ENCODE data around the gene MYH1.

The MYH1 gene

GRCh38 chr17:10518271-10519037 is at the start of gene MYH1:
TSS of gene MYH1 (minus strand) at chr17:10518542. CDS start at chr17:10516642, 1,900 bp downstream.
- no peak for TF ChIP-seq CTCF (IDR thresholded peaks at IDR 0.05; ENCODE audit: low read depth, low read length)
- no peak for TF ChIP-seq EZH2phosphoT487 (IDR thresholded peaks at IDR 0.05; ENCODE audit: low read depth)
- Histone ChIP-seq H2AFZ (ENCODE audit: low read depth, low read length) (no peak within 1 kb of the TSS), H3K9me3 (ENCODE audit: insufficient read depth, low read length) (no peaks in the 10 kb centered on the region)

GRCh38 chr17:10563991-10564660 is 45.8 kb upstream of the MYH1 start:
- no peak overlapping the region for H3K4me2 ChIP-seq (ENCODE audit: low read length)
- H4K20me1 ChIP-seq (ENCODE audit: insufficient read depth, low read length) = no peaks in the 10 kb centered on the region
- H3K9ac ChIP-seq (ENCODE audit: low read length) = no peak overlapping the region
- TF ChIP-seq EZH2phosphoT487 (IDR thresholded peaks at IDR 0.05; ENCODE audit: low read depth) (no peak), CTCF (IDR thresholded peaks at IDR 0.05; ENCODE audit: low read depth, low read length) (no peak)
- no peaks in the 10 kb centered on the region for H3K79me2 ChIP-seq (ENCODE audit: low read length)
- H3K36me3 ChIP-seq (replicated peaks; ENCODE audit: low read depth, low read length) = no peaks in the 10 kb centered on the region
- H3K4me1 ChIP-seq (ENCODE audit: low read length) = no peaks in the 10 kb centered on the region
- no peak overlapping the region for H3K4me3 ChIP-seq (ENCODE audit: low read length)
- no peaks in the 10 kb centered on the region for H3K27me3 ChIP-seq (ENCODE audit: low read depth, low read length)
- no peak overlapping the region for H3K27ac ChIP-seq (ENCODE audit: low read length)
- H2AFZ ChIP-seq (ENCODE audit: low read depth, low read length) = no peak overlapping the region
- no peaks in the 10 kb centered on the region for H3K9me3 ChIP-seq (ENCODE audit: insufficient read depth, low read length)

More at GRCh38 chr17:10518271-10519037, at the start of gene MYH1:
- H3K4me3 ChIP-seq (ENCODE audit: low read length) = no peak within 1 kb of the TSS
- H4K20me1 ChIP-seq (ENCODE audit: insufficient read depth, low read length) = no peaks in the 10 kb centered on the region
- H3K79me2 ChIP-seq (ENCODE audit: low read length) = no peaks in the 10 kb centered on the region
- H3K4me2 ChIP-seq (ENCODE audit: low read length) = no peak within 1 kb of the TSS
- H3K27ac ChIP-seq (ENCODE audit: low read length) = no peak within 1 kb of the TSS
- no peak within 1 kb of the TSS for H3K9ac ChIP-seq (ENCODE audit: low read length)
- H3K27me3 ChIP-seq (ENCODE audit: low read depth, low read length) = no peaks in the 10 kb centered on the region
- H3K36me3 ChIP-seq (replicated peaks; ENCODE audit: low read depth, low read length) = no peaks in the 10 kb centered on the region
- H3K4me1 ChIP-seq (ENCODE audit: low read length) = no peaks in the 10 kb centered on the region

- Histone ChIP-seq H2AFZ (ENCODE audit: low read depth, low read length) (no peak overlapping the region), H3K4me1 (ENCODE audit: low read length) (no peaks in the 10 kb centered on the region), H3K27me3 (ENCODE audit: low read depth, low read length) (no peaks in the 10 kb centered on the region), H4K20me1 (ENCODE audit: insufficient read depth, low read length) (no peaks in the 10 kb centered on the region), H3K36me3 (replicated peaks; ENCODE audit: low read depth, low read length) (no peaks in the 10 kb centered on the region), H3K27ac (ENCODE audit: low read length) (no peak overlapping the region), H3K9ac (ENCODE audit: low read length) (no peak overlapping the region), H3K79me2 (ENCODE audit: low read length) (no peaks in the 10 kb centered on the region), H3K9me3 (ENCODE audit: insufficient read depth, low read length) (no peaks in the 10 kb centered on the region), H3K4me2 (ENCODE audit: low read length) (no peak overlapping the region), H3K4me3 (ENCODE audit: low read length) (no peak overlapping the region)
- TF ChIP-seq CTCF (IDR thresholded peaks at IDR 0.05; ENCODE audit: low read depth, low read length) = no peak
- no peak for TF ChIP-seq EZH2phosphoT487 (IDR thresholded peaks at IDR 0.05; ENCODE audit: low read depth)
These were observed 39.7 kb upstream of the MYH1 start for GRCh38 chr17:10558049-10558448.

GRCh38 chr17:10557422-10557821 is 39.1 kb upstream of the MYH1 start:
- Histone ChIP-seq H4K20me1 (ENCODE audit: insufficient read depth, low read length) (no peaks in the 10 kb centered on the region), H3K4me1 (ENCODE audit: low read length) (no peaks in the 10 kb centered on the region), H3K4me3 (ENCODE audit: low read length) (no peak overlapping the region), H3K4me2 (ENCODE audit: low read length) (no peak overlapping the region), H2AFZ (ENCODE audit: low read depth, low read length) (no peak overlapping the region), H3K36me3 (replicated peaks; ENCODE audit: low read depth, low read length) (no peaks in the 10 kb centered on the region), H3K9me3 (ENCODE audit: insufficient read depth, low read length) (no peaks in the 10 kb centered on the region), H3K9ac (ENCODE audit: low read length) (no peak overlapping the region), H3K27me3 (ENCODE audit: low read depth, low read length) (no peaks in the 10 kb centered on the region), H3K79me2 (ENCODE audit: low read length) (no peaks in the 10 kb centered on the region), H3K27ac (ENCODE audit: low read length) (no peak overlapping the region)
- TF ChIP-seq EZH2phosphoT487 (IDR thresholded peaks at IDR 0.05; ENCODE audit: low read depth) (no peak), CTCF (IDR thresholded peaks at IDR 0.05; ENCODE audit: low read depth, low read length) (no peak)
